ENCODE data around the gene CSNK1G3. TPM values are rescaled to one million over a fixed set of nuclear protein-coding genes. Genes with fewer than 3 reads are reported as not detected.

The CSNK1G3 gene
- polyA plus RNA-seq, 1 donor (not counting 4 experiments of a cell fraction or from before 2014, with no cell fraction given): 34.0 TPM

- no peak for DNase-seq (ENCODE audit: low read depth, low spot score)
- H3K9me1 ChIP-seq (ENCODE audit: control insufficient read depth, extremely low read depth, insufficient read depth, low read length): no peaks in the 10 kb centered on the region
- no peak for FAIRE-seq
- peaks cover 80% of the 10 kb centered on the region for H3K79me2 ChIP-seq (ENCODE audit: control insufficient read depth, insufficient read depth, low read length)
- dilution Hi-C loops (cut with MboI; ENCODE audit: extremely low pct_ligation_motif_present, low sequenced_read_pairs): no loop called here
- no peak overlapping the region for H2AFZ ChIP-seq (ENCODE audit: control insufficient read depth, low read length)
- H3K4me2 ChIP-seq (ENCODE audit: control insufficient read depth, extremely low read depth, insufficient read depth, low read depth, low read length): no peak overlapping the region
- peaks cover 3% of the 10 kb centered on the region for H3K4me1 ChIP-seq (ENCODE audit: control insufficient read depth, extremely low read depth, insufficient read depth, low read length)
- H3K4me3 ChIP-seq (ENCODE audit: control insufficient read depth in 2 of 3, extremely low read depth in 1 of 3, insufficient read depth in 2 of 3, low read depth in 1 of 3, low read length in 3 of 3): no peak overlapping the region
- no peaks in the 10 kb centered on the region for H3K9me3 ChIP-seq (ENCODE audit: control insufficient read depth, low read depth, low read length)
- TF ChIP-seq EZH2 (IDR thresholded peaks at IDR 0.05; ENCODE audit: low read length) (no peak), CTCF (optimal IDR thresholded peaks at IDR 0.05 in 1 of 3, IDR thresholded peaks at IDR 0.05 in 1 of 3, conservative IDR thresholded peaks at IDR 0.05 in 1 of 3; ENCODE audit: extremely low read depth in 1 of 3, insufficient read depth in 2 of 3, low read length in 3 of 3) (no peak)
- H3K9ac ChIP-seq (ENCODE audit: control insufficient read depth, extremely low read depth, insufficient read depth, low read length): no peak overlapping the region
- no peaks in the 10 kb centered on the region for H3K27me3 ChIP-seq (ENCODE audit: control insufficient read depth, extremely low read depth, insufficient read depth, low read length)
- H3K36me3 ChIP-seq (ENCODE audit: control insufficient read depth in 2 of 2, extremely low read depth in 1 of 2, insufficient read depth in 2 of 2, low read length in 2 of 2): no peaks in the 10 kb centered on the region
- H4K20me1 ChIP-seq (ENCODE audit: control insufficient read depth, extremely low read depth, insufficient read depth, low read length): peaks cover 8% of the 10 kb centered on the region
- no peak overlapping the region for H3K27ac ChIP-seq (ENCODE audit: control insufficient read depth, insufficient read depth, low read length)
Observed at GRCh38 chr5:123537845-123538244, 25.9 kb downstream of the CSNK1G3 start.

- no peak overlapping the region for H2AFZ ChIP-seq (ENCODE audit: control insufficient read depth, low read length)
- H3K4me2 ChIP-seq (ENCODE audit: control insufficient read depth, extremely low read depth, insufficient read depth, low read depth, low read length): no peak overlapping the region
- DNase-seq (ENCODE audit: low read depth, low spot score) (no peak), FAIRE-seq (no peak)
- no peaks in the 10 kb centered on the region for H3K27me3 ChIP-seq (ENCODE audit: control insufficient read depth, extremely low read depth, insufficient read depth, low read length)
- peaks cover 8% of the 10 kb centered on the region for H4K20me1 ChIP-seq (ENCODE audit: control insufficient read depth, extremely low read depth, insufficient read depth, low read length)
- H3K9me1 ChIP-seq (ENCODE audit: control insufficient read depth, extremely low read depth, insufficient read depth, low read length): no peaks in the 10 kb centered on the region
- peaks cover 10% of the 10 kb centered on the region for H3K4me1 ChIP-seq (ENCODE audit: control insufficient read depth, extremely low read depth, insufficient read depth, low read length)
- H3K36me3 ChIP-seq (ENCODE audit: control insufficient read depth in 2 of 2, extremely low read depth in 1 of 2, insufficient read depth in 2 of 2, low read length in 2 of 2): no peaks in the 10 kb centered on the region
- H3K27ac ChIP-seq (ENCODE audit: control insufficient read depth, insufficient read depth, low read length): no peak overlapping the region
- dilution Hi-C loops (cut with MboI; ENCODE audit: extremely low pct_ligation_motif_present, low sequenced_read_pairs): no loop called here
- no peak overlapping the region for H3K4me3 ChIP-seq (ENCODE audit: control insufficient read depth in 2 of 3, extremely low read depth in 1 of 3, insufficient read depth in 2 of 3, low read depth in 1 of 3, low read length in 3 of 3)
- TF ChIP-seq EZH2 (IDR thresholded peaks at IDR 0.05; ENCODE audit: low read length) (no peak), CTCF (optimal IDR thresholded peaks at IDR 0.05 in 1 of 3, IDR thresholded peaks at IDR 0.05 in 1 of 3, conservative IDR thresholded peaks at IDR 0.05 in 1 of 3; ENCODE audit: extremely low read depth in 1 of 3, insufficient read depth in 2 of 3, low read length in 3 of 3) (no peak)
- no peaks in the 10 kb centered on the region for H3K9me3 ChIP-seq (ENCODE audit: control insufficient read depth, low read depth, low read length)
- peaks cover 83% of the 10 kb centered on the region for H3K79me2 ChIP-seq (ENCODE audit: control insufficient read depth, insufficient read depth, low read length)
- no peak overlapping the region for H3K9ac ChIP-seq (ENCODE audit: control insufficient read depth, extremely low read depth, insufficient read depth, low read length)
Observed at GRCh38 chr5:123538670-123539459, 26.9 kb downstream of the CSNK1G3 start.

Measured in keratinocyte (primary cell).